ENCODE data around the gene PDXP.

PDXP gene

DNA sequence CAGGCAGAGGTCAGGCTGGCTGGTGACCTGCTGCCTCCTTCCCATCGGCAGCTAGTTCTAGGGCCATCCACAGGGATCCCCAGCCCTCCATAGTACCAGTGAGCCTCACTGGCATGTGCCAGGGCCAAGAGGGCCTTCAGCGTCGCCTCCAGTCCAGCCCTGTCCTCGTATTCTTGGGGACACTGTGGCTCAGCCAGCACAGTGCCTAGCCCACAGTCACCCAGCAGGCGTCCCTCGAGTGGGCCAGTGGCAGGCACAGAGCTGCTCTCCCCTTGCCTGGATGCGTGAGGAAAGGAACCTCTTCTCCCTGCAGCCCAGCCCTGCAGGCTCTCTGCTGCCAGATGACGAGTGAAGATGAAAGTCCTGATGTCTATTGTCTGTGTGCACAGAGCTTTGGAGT lies 29.7 kb upstream of the PDXP start:
- no peak for DNase-seq (ENCODE audit: low read depth)

DNA sequence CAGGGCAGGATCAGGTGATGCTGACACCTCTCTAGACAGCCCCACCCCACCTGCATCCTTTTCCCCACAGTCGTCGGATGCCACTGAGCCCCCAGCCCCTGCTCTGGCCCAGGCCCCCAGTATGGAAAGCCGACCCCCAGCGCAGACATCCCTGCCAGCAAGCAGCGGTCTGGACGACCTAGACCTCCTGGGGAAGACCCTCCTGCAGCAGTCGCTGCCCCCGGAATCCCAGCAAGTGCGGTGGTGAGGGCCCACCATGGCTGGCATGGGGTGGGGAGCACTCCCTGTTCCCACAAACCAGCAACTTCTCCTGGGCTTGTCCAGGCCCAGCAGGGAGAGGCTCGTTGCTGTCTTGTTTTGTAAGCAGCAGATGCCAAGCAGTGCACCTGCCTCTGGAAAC lies 28.6 kb upstream of the PDXP start:
- no peak for DNase-seq (ENCODE audit: low read depth)

DNA sequence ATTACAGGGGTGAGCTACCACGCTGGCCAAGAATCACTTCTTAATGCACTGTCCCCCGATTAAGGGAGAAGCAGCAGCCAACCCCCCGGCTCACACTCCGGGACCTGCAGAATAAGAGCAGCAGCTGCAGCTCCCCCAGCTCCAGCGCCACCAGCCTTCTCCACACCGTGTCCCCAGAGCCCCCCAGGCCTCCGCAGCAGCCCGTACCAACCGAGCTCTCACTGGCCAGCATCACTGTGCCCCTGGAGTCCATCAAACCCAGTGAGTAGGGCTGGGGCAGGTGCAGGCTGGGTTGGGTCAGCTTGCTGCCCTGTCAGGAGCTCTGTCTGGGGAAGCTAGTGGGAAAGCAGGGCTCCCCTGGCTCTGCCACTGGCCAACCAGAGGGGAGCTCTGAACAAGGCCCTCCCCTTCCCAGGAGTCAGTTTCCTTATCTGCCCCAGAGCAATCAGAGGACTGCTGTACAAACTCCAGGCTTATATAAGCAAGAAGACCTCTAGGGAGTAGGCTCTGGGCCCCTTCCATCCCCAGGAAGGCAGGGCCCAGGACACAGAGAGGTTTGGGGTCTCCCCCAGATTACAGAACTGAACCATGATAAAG lies 27.6 kb upstream of the PDXP start:
- DNase-seq (ENCODE audit: low read depth) = no peak

GRCh38 chr22:37631448-37632173 lies 26.9 kb upstream of the PDXP start:
- no peak for DNase-seq (ENCODE audit: low read depth)

GRCh38 chr22:37632174-37633088 lies 26.1 kb upstream of the PDXP start:
- DNase-seq (ENCODE audit: low read depth) = no peak

DNA sequence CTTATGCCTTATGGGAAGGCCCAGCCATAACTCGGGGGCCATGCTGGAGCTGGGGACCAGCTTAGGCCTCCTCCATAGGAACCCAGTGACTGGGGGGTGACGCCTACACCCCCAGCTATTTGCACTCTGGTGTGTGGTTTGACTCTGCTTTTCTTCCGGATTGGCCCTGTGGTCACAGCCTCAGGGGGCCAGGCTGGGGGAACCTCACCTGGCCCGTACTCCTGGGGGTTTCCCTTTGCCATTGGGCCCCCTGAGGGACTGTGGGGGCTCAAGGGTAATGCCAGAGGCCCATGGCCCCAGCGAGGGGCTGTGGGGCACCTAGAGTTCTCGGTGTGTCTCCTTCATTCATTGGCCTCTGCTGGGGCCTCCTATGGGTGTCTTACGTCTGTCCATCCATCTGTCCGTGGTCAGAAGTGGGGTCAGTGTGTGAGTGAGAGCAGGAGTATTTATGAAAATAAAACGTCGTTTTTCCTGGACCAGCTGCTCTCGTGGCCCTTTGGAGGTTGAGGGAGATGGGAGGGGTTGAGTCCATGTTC lies 25.4 kb upstream of the PDXP start:
- no peak for DNase-seq (ENCODE audit: low read depth)

GRCh38 chr22:37633625-37634416 lies 24.7 kb upstream of the PDXP start:
- peak; percentile 56 for DNase-seq (ENCODE audit: low read depth)

DNA sequence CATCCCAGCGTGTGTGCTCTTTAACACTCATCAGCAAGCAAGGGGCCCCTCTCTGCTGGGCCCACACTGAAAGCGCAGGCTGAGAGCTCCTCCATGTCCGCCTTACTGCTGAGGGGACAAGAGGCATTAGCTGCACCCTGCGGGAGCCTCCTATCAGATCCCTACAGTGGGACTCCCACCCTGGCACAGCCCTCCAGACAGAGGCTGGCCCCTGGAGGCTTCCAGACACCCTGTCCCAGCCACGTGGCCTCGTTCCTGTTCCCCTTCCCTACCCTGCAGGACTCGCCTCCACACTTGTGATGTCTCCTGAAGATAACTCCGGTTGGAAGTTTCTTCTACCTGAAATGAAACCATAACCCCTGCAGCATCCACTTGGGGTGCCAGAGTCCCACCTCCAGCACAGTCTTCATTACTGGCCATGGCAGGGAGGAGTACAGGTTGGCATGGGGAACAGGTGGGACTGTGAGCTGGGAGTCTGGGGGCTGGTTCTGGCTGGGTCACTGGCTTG lies 24.1 kb upstream of the PDXP start:
- DNase-seq (ENCODE audit: low read depth) = no peak

GRCh38 chr22:37635157-37635556 lies 23.4 kb upstream of the PDXP start:
- DNase-seq (ENCODE audit: low read depth) = no peak

- no peak for DNase-seq (ENCODE audit: low read depth)
Measured at GRCh38 chr22:37636186-37636948, 22.2 kb upstream of the PDXP start.

- no peak for DNase-seq (ENCODE audit: low read depth)
Measured at GRCh38 chr22:37636949-37637273, 21.6 kb upstream of the PDXP start.

GRCh38 chr22:37638391-37639069 lies 20.0 kb upstream of the PDXP start:
- DNase-seq (ENCODE audit: low read depth) = no peak

GRCh38 chr22:37639070-37639760 lies 19.3 kb upstream of the PDXP start, which contains the start of gene SH3BP1:
Gene SH3BP1 (plus strand): TSS chr22:37639669. CDS start chr22:37639788, 119 bp downstream.
- DNase-seq (ENCODE audit: low read depth) = no peak

DNA sequence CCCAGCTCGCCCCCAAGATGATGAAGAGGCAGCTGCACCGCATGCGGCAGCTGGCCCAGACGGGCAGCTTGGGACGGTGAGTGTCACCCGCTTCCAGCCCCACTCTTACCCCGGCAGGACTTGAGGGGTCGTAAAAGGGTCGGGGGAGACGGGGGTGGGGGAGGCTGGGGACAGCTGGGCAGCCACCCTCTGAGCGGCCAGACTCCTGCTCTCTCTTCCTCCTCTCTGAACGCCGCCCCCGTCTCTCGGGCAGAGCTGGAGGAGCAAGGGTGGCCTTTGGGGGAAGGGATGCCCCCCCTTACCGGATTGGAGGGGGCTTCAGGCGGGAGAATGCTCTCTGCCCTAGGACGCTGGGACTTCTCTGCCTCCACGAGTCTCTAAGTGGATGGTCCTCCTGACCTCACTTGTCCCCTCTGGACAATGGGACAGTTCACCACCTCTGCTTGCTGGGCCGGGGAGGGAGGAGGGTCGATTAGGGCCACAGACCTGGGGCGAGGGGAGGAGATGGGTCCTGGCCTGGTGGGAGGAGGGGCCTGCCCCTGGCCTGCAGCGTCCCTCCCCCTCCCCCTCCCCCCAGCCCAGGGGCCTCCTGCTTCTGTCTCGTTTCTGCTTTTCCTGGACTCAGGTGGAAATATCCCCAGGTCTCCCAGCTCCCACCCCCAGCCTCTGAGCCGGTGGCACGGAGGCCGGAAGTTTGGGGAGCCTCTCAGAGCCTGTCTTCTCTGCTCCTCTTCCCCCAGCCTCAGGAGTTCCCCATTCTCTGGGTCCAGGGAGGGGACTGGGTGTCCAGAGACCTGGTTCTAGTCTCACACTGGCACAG lies 18.5 kb upstream of the PDXP start:
- DNase-seq (ENCODE audit: low read depth) = no peak

DNA sequence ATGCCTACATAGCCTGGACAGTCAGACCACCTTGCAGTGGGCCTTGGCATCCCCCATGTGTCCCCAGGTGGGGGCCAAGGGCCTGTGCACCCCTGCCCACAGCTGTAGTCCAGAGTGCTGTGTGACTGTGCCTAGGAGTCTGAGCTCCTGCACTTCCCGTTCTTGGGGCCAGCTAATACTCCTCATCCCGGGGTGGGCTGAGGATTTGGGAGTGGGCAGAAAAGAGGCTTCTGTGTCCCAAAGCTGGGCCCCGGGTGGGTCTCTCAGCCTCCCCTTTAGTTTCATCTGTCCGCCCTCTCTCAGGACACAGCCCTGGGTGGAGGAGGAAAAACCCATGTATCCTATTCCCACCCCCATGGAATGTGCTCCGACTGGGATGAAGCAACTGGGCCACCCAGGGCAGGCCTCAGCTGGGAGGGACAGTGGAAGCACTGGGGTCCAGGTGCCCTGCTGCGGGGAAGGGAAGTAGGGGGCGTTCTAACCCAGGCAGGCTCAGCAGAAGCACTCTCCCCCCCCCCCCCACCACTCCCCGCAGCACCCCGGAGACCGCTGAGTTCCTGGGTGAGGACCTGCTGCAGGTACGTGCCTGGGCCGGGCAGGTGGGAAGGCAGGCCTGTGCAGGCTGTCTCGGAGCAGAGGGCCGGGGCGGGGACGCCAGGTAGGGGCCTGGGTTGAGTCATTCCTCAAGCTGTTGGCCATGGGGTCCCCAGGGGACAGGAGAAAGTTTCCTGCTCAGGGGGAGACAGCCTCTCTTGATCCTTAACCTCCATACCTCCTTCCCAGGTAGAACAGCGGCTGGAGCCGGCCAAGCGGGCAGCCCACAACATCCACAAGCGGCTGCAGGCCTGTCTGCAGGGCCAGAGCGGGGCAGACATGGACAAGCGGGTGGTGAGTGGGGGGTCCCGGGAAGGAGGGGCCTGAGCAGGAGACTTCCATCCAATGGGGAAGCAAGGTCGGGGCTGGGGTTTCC lies 17.6 kb upstream of the PDXP start:
- DNase-seq (ENCODE audit: low read depth) = no peak

GRCh38 chr22:37641561-37641949 lies 17.0 kb upstream of the PDXP start:
- DNase-seq (ENCODE audit: low read depth) = no peak

GRCh38 chr22:37643225-37643847 lies 15.2 kb upstream of the PDXP start:
- no peak for DNase-seq (ENCODE audit: low read depth)

Measured in non-pigmented ciliary epithelial cell (primary cell).